Measurements from ENCODE around the gene LRWD1.
"Not testable (repeated sequence)": the region's sequence is repeated elsewhere in the genome, so short reads cannot be mapped to it uniquely, and the experiment has no call there.

Gene LRWD1

GRCh38 chr7:102444961-102445673, 19.7 kb upstream of the LRWD1 start:
- no peak for DNase-seq (ENCODE audit: low read depth)

GRCh38 chr7:102445674-102446071, 19.1 kb upstream of the LRWD1 start:
- DNase-seq (ENCODE audit: low read depth), result no peak

GRCh38 chr7:102446387-102447156, 18.2 kb upstream of the LRWD1 start:
- no peak for DNase-seq (ENCODE audit: low read depth)

- DNase-seq (ENCODE audit: low read depth), result no peak
Measured at GRCh38 chr7:102447311-102447710, 17.5 kb upstream of the LRWD1 start.

- no peak for DNase-seq (ENCODE audit: low read depth)
Measured at GRCh38 chr7:102449136-102449535, 15.6 kb upstream of the LRWD1 start.

- peak; percentile 25 for DNase-seq (ENCODE audit: low read depth)
Measured at GRCh38 chr7:102450242-102450641, 14.5 kb upstream of the LRWD1 start.

- DNase-seq (ENCODE audit: low read depth), result no peak
Measured at GRCh38 chr7:102451371-102452054, 13.3 kb upstream of the LRWD1 start.

GRCh38 chr7:102452451-102452850, 12.3 kb upstream of the LRWD1 start:
- DNase-seq (ENCODE audit: low read depth), result no peak

- no peak for DNase-seq (ENCODE audit: low read depth)
Measured at GRCh38 chr7:102453319-102453718, 11.5 kb upstream of the LRWD1 start.

- no peak for DNase-seq (ENCODE audit: low read depth)
Measured at GRCh38 chr7:102454468-102454867, 10.3 kb upstream of the LRWD1 start.

GRCh38 chr7:102454932-102455331, 9.9 kb upstream of the LRWD1 start:
- DNase-seq (ENCODE audit: low read depth), result not testable (repeated sequence)

GRCh38 chr7:102455596-102455995, 9.2 kb upstream of the LRWD1 start:
- DNase-seq (ENCODE audit: low read depth), result no peak

- no peak for DNase-seq (ENCODE audit: low read depth)
Measured at GRCh38 chr7:102456327-102456726, 8.5 kb upstream of the LRWD1 start.

GRCh38 chr7:102457352-102457924, 7.3 kb upstream of the LRWD1 start:
- DNase-seq (ENCODE audit: low read depth), result no peak

- DNase-seq (ENCODE audit: low read depth), result no peak
Measured at GRCh38 chr7:102459221-102459844, 5.5 kb upstream of the LRWD1 start.

- DNase-seq (ENCODE audit: low read depth), result no peak
Measured at GRCh38 chr7:102460467-102460866, 4.3 kb upstream of the LRWD1 start.

- no peak for DNase-seq (ENCODE audit: low read depth)
Measured at GRCh38 chr7:102463841-102464576, 775 bp upstream of the LRWD1 start.

GRCh38 chr7:102466097-102466496, 1.3 kb downstream of the LRWD1 start:
- no peak for DNase-seq (ENCODE audit: low read depth)

- DNase-seq (ENCODE audit: low read depth), result no peak
Measured at GRCh38 chr7:102467581-102468477, 3.0 kb downstream of the LRWD1 start.
